Activated CD4-positive, alpha-beta T cell treated with anti-CD3 and anti-CD28 coated beads, Interleukin-2, amount 10 ng/mL, durations not matched to agents 7 days and 5 days (primary cell): ENCODE data around the gene ZNF678. TPM values are rescaled to one million over a fixed set of nuclear protein-coding genes. Genes with fewer than 3 reads are reported as not detected.

Experiments
- CTCF ChIA-PET: fragments of 350-600 bp; sonication (Branson Sonifier 250); formaldehyde crosslinking; loops from one replicate; lab custom pipeline; 2021; ENCODE audit warnings: antibody characterized with exemption; lab: Charles Lee
- POLR2A ChIA-PET: fragments of 350-600 bp; sonication (Branson Sonifier 250); formaldehyde crosslinking; loops from one replicate; lab custom pipeline; 2021; ENCODE audit warnings: antibody characterized with exemption; lab: Charles Lee
- DNase-seq: peaks from one replicate; pipeline ENCODE4 v3.0.0-alpha.2; 2020
- H3K27ac Mint-ChIP-seq: one replicate; pipeline ENCODE4 v1.8.0; 2021; ENCODE audit warnings: mild to moderate bottlenecking, moderate library complexity, mixed read lengths
- H3K27me3 Mint-ChIP-seq: one replicate; pipeline ENCODE4 v1.8.0; 2021; ENCODE audit warnings: mixed read lengths
- H3K36me3 Mint-ChIP-seq: one replicate; pipeline ENCODE4 v1.8.0; 2021; ENCODE audit warnings: low read depth, mixed read lengths
- H3K4me1 Mint-ChIP-seq: one replicate; pipeline ENCODE4 v1.8.0; 2021; ENCODE audit warnings: mixed read lengths
- H3K4me3 Mint-ChIP-seq: one replicate; pipeline ENCODE4 v1.8.0; 2021; ENCODE audit warnings: mild to moderate bottlenecking, moderate library complexity, mixed read lengths
- H3K9me3 Mint-ChIP-seq: one replicate; pipeline ENCODE4 v1.8.0; 2021; ENCODE audit warnings: mixed read lengths
- total RNA-seq, 2 experiments: library from RNA; stranded (reverse); gene quantifications; one replicate each; pipeline ENCODE4 v1.2.3, GENCODE V29; 2021

Gene ZNF678
- 1 to 10 TPM; 4.2 to 4.5 TPM for total RNA-seq

DNA sequence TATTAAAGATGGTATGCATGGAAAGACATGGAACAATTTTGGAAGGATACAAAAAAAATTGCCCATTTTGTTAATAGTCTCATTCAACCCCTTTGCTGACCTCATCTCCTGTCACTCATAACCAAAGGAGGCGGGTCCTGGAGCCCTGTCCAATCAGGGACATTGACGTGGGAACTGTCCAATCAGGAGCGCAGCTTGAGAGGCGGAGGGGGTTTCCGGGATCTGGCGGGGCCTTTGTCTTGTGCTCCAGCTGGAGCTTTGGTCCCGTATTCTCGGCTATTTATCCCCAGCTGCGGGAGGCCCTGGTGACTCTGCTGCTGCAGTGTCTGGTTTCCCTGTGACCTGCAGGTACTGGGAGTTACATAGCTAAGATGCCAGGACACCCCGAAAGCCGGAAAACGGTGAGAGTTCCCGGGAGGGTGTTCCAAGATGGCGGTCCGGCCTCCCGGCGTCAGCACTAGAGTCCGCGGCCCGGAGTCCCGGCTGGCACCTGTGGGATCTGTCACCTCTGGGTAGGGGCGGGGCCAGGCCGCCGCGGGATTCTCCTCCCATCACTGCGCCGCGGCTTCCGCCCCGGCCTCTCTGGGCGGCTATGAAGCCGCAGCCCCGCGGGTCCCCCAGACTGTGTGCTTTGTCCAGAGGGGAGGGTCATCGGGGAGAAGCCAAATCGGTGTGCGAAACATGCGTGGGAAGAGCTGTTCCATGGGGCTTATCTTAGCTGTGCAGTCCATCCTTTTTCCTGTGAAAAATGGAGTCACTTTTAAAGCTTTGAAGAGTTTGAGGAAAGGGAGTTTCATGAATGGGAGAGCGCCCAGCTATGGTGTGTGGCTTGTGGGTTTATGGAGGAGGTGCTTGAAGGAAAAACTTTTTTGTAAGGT, at the start of gene ZNF678:
ZNF678 (plus strand) TSS at position 233 of the 878 bp plus-strand sequence. CDS start 87,436 bp downstream, outside the sequence.
- Mint-ChIP-seq H3K4me3 (peak within 1 kb of the TSS; percentile 90), H3K9me3 (peaks cover 13% of the 10 kb centered on the region), H3K27ac (peak within 1 kb of the TSS; percentile 90), H3K4me1 (peaks cover 25% of the 10 kb centered on the region), H3K27me3 (peaks cover 16% of the 10 kb centered on the region), H3K36me3 (peaks cover 27% of the 10 kb centered on the region)
- ChIA-PET CTCF (interaction anchor here (0.8 to 3.4 kb wide), 3 partner anchors 20 to 22 kb away, joined by 3 to 16 read pairs (median 3); no protein-coding TSS in a partner anchor), POLR2A (interaction anchor here (0.7 kb wide), 1 partner anchor 22 kb away, joined by 3 read pairs; no protein-coding TSS in a partner anchor)
- DNase-seq, result peak; percentile 86

GRCh38 chr1:227518876-227519275, 44.5 kb upstream of the ZNF678 start:
- Mint-ChIP-seq H3K4me3 (no peak overlapping the region), H3K27me3 (peaks cover 9% of the 10 kb centered on the region), H3K4me1 (no peaks in the 10 kb centered on the region), H3K36me3 (no peaks in the 10 kb centered on the region), H3K9me3 (no peaks in the 10 kb centered on the region), H3K27ac (no peak overlapping the region)
- ChIA-PET CTCF (no interaction called here), POLR2A (no interaction called here)
- DNase-seq, result no peak

DNA sequence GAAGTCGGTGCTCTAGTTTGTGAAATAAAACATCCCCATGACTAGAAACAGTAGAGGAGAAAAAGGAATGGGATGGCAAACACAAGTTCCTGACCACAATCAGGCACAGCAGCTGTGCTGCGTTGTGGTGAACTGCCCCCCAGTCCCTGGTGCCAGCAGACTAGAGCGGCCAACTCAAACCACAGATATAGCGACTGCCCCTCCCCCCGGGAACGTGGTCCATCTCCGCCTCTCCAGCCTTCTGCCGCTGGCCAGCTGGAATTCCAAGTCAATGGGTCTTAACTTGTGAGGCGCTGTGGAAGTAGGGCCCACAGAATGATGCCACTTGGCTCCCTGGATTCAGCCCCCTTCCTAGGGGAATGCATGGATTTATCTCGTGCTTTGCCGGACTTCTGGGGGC, 41.6 kb upstream of the ZNF678 start:
- Mint-ChIP-seq H3K27ac (no peak overlapping the region), H3K27me3 (peaks cover 5% of the 10 kb centered on the region), H3K4me3 (no peak overlapping the region), H3K36me3 (no peaks in the 10 kb centered on the region), H3K4me1 (no peaks in the 10 kb centered on the region), H3K9me3 (peaks cover 4% of the 10 kb centered on the region)
- DNase-seq, result no peak
- CTCF ChIA-PET, result no interaction called here
- POLR2A ChIA-PET, result no interaction called here

- POLR2A ChIA-PET, result no interaction called here
- no peaks in the 10 kb centered on the region for H3K36me3 Mint-ChIP-seq
- CTCF ChIA-PET, result no interaction called here
Measured at GRCh38 chr1:227526524-227526923, 36.8 kb upstream of the ZNF678 start.

DNA sequence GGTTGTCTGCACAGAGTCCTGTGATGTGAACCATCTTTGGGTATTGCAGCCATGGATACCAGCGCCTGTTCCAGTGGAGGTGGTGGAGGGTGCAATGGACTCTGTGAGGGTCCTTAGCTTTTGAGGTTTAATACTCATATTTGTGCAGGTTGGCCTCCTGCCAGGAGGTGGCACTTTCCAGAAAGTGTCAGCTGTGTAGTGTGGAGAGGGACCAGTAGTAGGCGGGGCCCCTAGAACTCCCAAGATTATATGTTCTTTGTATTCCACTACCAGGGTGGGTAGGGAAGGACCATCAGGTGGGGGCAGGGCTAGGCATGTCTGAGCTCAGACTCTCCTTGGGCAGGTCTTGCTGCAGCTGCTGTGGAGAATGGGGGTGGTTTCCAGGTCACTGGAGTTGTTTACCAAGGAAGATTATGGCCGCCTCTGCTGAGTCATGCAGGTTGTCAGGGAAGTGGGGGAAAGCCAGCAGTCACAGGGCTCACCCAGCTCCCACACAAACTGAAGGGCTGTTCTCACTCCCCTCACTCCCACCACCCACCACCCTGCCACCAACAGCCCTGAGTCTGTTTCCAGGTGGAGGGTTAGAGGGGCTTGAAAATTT, 31.2 kb upstream of the ZNF678 start:
- no peak overlapping the region for H3K4me3 Mint-ChIP-seq
- ChIA-PET CTCF (no interaction called here), POLR2A (no interaction called here)
- H3K9me3 Mint-ChIP-seq, result peaks cover 31% of the 10 kb centered on the region
- H3K36me3 Mint-ChIP-seq, result no peaks in the 10 kb centered on the region
- peaks cover 4% of the 10 kb centered on the region for H3K27me3 Mint-ChIP-seq
- H3K27ac Mint-ChIP-seq, result no peak overlapping the region
- no peaks in the 10 kb centered on the region for H3K4me1 Mint-ChIP-seq
- DNase-seq, result no peak

More at GRCh38 chr1:227526524-227526923, 36.8 kb upstream of the ZNF678 start:
- no peak for DNase-seq
- no peak overlapping the region for H3K27ac Mint-ChIP-seq
- peaks cover 11% of the 10 kb centered on the region for H3K27me3 Mint-ChIP-seq
- H3K4me3 Mint-ChIP-seq, result no peak overlapping the region
- H3K9me3 Mint-ChIP-seq, result peaks cover 32% of the 10 kb centered on the region
- H3K4me1 Mint-ChIP-seq, result no peaks in the 10 kb centered on the region

- Mint-ChIP-seq H3K4me3 (no peak overlapping the region), H3K9me3 (no peaks in the 10 kb centered on the region), H3K27me3 (no peaks in the 10 kb centered on the region), H3K27ac (no peak overlapping the region), H3K36me3 (no peaks in the 10 kb centered on the region), H3K4me1 (peaks cover 8% of the 10 kb centered on the region)
- no peak for DNase-seq
- ChIA-PET CTCF (interaction anchor here (0.5 to 1.3 kb wide), 3 partner anchors 20 to 613 kb away, joined by 3 to 4 read pairs (median 3); partner anchors contain the start of gene ZNF678), POLR2A (no interaction called here)
Measured at GRCh38 chr1:227540170-227541098, 22.9 kb upstream of the ZNF678 start.

GRCh38 chr1:227541129-227541528, 22.2 kb upstream of the ZNF678 start:
- H3K4me3 Mint-ChIP-seq, result peak overlapping the region; percentile 27
- no peaks in the 10 kb centered on the region for H3K9me3 Mint-ChIP-seq
- DNase-seq, result no peak
- CTCF ChIA-PET, result interaction anchor here (1.2 to 1.3 kb wide), 2 partner anchors 20 to 22 kb away, joined by 3 to 4 read pairs; partner anchors contain the start of gene ZNF678
- POLR2A ChIA-PET, result no interaction called here
- H3K27ac Mint-ChIP-seq, result no peak overlapping the region
- no peaks in the 10 kb centered on the region for H3K27me3 Mint-ChIP-seq
- H3K4me1 Mint-ChIP-seq, result peaks cover 8% of the 10 kb centered on the region
- H3K36me3 Mint-ChIP-seq, result no peaks in the 10 kb centered on the region

DNA sequence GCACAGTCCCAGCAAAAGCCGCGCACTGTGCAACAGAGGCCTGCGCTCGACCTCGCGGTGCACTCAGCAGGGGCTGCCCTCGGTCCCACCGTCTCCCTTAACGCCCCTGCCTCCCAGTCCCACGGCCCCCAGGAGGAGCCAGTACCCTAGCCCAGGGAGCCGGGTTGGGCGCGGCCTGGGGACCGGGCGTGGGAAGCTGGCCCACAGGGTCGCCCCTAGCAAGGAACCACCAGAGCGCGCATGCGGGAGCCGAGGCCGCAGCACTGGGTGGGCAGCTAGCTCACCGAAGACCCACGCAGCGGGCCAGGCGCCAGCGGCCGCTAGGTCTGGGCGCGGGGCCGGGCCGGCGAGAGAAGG, 21.6 kb upstream of the ZNF678 start:
- peak overlapping the region; percentile 27 for H3K4me3 Mint-ChIP-seq
- CTCF ChIA-PET, result interaction anchor here (1.2 to 1.3 kb wide), 2 partner anchors 19 to 22 kb away, joined by 3 to 4 read pairs; partner anchors contain the start of gene ZNF678

DNA sequence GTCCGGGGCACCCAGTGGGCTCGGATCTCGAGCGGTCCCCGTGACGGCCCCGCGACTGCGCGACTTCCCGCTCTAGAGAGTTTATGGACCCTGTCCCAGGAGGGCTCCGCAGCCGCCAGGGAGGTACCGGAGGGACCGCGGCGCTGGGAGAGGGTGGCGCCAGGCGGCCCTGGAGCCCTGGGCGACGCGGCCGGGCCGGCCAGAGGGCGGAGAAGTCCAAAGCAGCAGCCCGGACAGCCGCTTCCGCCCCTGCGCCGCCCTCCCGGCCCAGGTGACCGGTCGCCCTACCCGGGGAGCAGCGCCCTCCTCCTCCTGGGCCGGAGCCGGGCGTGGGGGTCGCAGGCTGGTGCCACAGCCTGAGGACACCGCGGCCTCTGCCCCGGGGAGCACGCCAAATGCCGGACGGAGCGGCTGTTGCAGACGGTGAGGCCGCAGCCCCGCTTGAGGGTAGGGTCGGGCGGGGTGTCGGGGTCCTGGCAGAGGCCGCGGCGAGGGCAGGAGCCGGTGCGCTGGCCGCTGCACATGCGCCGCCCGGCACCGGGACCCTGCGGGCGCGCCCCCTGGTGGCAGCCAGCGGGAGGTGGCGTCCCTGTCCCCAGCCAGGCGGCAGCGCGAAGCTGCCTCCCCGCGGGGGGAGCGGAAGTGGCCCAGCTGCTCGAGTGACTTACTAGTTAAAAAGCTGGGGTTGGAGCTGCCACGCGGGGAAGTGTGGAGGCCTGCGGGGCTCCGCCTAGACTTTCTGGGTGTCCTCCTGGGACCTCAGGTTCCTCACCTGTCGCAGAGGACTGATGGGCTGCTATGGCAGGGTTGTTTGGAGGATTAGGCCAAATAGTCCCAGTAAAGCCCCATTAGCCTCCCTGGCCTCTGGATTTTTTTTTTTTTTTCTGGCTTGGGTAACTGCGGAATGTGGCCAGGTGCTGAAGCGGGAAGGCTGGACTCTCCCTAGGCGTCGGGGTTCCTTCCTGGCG, 20.9 kb upstream of the ZNF678 start:
- peaks cover 8% of the 10 kb centered on the region for H3K4me1 Mint-ChIP-seq
- H3K27ac Mint-ChIP-seq, result peak overlapping the region; percentile 85
- H3K36me3 Mint-ChIP-seq, result no peaks in the 10 kb centered on the region
- H3K27me3 Mint-ChIP-seq, result no peaks in the 10 kb centered on the region
- no peaks in the 10 kb centered on the region for H3K9me3 Mint-ChIP-seq
- peak overlapping the region; percentile 47 for H3K4me3 Mint-ChIP-seq
- POLR2A ChIA-PET, result interaction anchor here (0.6 kb wide), 1 partner anchor 22 kb away, joined by 3 read pairs; no protein-coding TSS in a partner anchor
- peak; percentile 89 for DNase-seq
- CTCF ChIA-PET, result interaction anchor here (0.7 to 1.6 kb wide), 7 partner anchors 10 to 556 kb away, joined by 3 to 16 read pairs (median 4); partner anchors contain the start of gene ZNF678

More for the DNA sequence above, 21.6 kb upstream of the ZNF678 start:
- H3K36me3 Mint-ChIP-seq, result no peaks in the 10 kb centered on the region
- no peak overlapping the region for H3K27ac Mint-ChIP-seq
- H3K4me1 Mint-ChIP-seq, result peaks cover 8% of the 10 kb centered on the region
- H3K27me3 Mint-ChIP-seq, result no peaks in the 10 kb centered on the region
- POLR2A ChIA-PET, result interaction anchor here (0.6 kb wide), 1 partner anchor 22 kb away, joined by 3 read pairs; no protein-coding TSS in a partner anchor
- H3K9me3 Mint-ChIP-seq, result no peaks in the 10 kb centered on the region
- DNase-seq, result no peak

DNA sequence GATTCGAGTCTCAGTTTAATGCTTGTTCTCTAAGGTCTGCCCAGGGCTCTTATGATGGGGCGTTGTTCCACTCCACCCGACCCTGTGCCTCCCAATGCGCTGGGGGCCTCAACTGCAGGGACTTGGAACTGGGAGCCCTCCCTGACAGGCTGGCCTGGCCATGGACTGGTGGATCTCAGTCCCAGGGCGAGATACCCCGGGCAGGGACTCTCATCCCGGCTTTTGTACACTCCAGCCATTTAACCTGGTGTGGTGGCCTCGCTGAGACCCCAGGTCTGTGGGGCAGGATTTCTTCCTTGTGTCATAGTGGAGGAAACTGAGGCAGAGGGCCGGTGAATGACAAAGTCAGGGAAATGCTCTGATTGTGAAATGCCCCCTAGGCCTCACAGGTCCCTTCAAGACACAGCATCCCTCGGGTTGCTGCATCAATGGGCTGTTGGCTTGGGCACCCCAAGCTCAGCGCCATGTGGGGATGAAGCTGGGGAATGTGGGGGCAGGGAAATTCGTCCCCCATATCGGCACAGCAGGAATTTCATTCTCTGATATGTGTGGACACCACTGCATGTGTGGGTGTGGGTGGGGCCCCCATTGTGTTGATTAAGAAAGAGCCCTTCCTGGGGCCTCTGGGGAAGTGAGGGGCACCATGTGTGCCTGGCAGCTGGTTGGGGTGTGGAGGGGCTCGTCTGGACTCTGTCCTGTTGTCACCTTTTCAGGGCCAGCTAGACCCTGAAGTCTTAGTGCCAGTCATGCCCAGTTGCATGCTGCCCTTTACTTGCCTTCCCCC, 19.9 kb upstream of the ZNF678 start:
- no peaks in the 10 kb centered on the region for H3K9me3 Mint-ChIP-seq
- no peaks in the 10 kb centered on the region for H3K27me3 Mint-ChIP-seq
- H3K27ac Mint-ChIP-seq, result peak overlapping the region; percentile 85
- H3K4me3 Mint-ChIP-seq, result no peak overlapping the region
- no peak for DNase-seq
- ChIA-PET POLR2A (interaction anchor here (0.6 kb wide), 1 partner anchor 461 kb away, joined by 3 read pairs; no protein-coding TSS in a partner anchor), CTCF (interaction anchor here (0.5 to 1.6 kb wide), 8 partner anchors 9 to 555 kb away, joined by 3 to 16 read pairs (median 3); partner anchors contain the start of gene ZNF678)
- peaks cover 5% of the 10 kb centered on the region for H3K4me1 Mint-ChIP-seq
- no peaks in the 10 kb centered on the region for H3K36me3 Mint-ChIP-seq
